GM12873 (cell line): ENCODE measurements around the gene ADGRL2.

Source experiments
- CTCF ChIP-seq: IDR thresholded peaks from 2 replicates; pipeline ENCODE4 v1.5.1; 2012; ENCODE audit warnings: low read depth, mild to moderate bottlenecking, moderate library complexity, low read length, control low read depth; ENCODE audit not compliant: insufficient read depth; ENCODE audit errors: missing control alignments

ADGRL2 gene

DNA sequence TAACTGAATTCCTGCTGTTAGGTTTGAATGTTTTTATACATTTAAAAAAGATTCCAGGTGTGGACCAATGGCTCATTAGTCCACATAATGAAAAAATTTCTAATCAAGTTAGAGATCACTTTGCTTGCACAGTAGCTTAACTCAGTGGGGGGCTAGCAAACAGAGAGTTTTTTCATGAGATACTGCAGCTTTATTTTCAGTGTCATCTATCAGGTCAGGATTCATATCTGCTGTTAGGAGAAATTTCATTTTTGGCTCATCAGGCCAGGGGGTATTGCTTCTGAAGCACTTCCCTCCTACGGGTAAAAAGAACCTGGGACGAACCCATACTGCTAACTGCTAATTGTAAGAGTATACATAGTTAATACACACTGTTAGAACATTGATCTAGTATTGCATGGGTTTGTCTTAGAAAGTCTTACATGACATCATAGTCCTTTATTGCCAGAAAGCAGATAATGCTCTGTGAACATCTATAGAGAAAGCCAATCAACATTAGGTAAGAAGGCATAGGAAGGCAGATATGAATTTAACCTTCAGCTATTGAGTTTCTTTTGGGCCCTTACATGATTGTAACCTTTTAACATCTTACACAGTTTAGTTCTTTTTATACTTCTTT, 38.0 kb downstream of the ADGRL2 start:
- TF ChIP-seq CTCF = no peak

GRCh38 chr1:81840805-81841204, 40.1 kb downstream of the ADGRL2 start:
- no peak for TF ChIP-seq CTCF

GRCh38 chr1:81841795-81842194, 41.1 kb downstream of the ADGRL2 start:
- TF ChIP-seq CTCF = no peak

GRCh38 chr1:81844477-81844876, 43.7 kb downstream of the ADGRL2 start:
- TF ChIP-seq CTCF = no peak

DNA sequence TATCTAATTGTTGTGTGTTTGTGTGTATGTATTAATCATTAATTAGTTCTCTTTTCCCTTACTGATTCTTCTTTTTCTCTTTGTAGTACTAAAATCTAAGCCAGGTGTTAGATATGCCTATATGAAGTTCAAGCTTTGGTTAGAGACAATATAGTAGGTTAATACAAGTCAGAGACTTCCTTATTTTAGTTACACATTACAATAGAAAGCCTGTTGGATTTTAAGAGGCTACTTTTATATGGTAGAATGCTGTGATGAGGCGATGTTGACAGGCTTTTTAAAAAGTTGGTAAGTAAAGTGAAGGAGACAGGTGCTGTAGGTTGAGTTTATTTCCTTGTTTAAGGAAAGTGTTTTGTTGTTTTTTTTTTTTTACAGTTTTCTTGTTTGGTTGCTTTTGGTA, 45.9 kb downstream of the ADGRL2 start:
- TF ChIP-seq CTCF = no peak

- no peak for TF ChIP-seq CTCF
Observed at GRCh38 chr1:81847063-81847462, 46.3 kb downstream of the ADGRL2 start.

DNA sequence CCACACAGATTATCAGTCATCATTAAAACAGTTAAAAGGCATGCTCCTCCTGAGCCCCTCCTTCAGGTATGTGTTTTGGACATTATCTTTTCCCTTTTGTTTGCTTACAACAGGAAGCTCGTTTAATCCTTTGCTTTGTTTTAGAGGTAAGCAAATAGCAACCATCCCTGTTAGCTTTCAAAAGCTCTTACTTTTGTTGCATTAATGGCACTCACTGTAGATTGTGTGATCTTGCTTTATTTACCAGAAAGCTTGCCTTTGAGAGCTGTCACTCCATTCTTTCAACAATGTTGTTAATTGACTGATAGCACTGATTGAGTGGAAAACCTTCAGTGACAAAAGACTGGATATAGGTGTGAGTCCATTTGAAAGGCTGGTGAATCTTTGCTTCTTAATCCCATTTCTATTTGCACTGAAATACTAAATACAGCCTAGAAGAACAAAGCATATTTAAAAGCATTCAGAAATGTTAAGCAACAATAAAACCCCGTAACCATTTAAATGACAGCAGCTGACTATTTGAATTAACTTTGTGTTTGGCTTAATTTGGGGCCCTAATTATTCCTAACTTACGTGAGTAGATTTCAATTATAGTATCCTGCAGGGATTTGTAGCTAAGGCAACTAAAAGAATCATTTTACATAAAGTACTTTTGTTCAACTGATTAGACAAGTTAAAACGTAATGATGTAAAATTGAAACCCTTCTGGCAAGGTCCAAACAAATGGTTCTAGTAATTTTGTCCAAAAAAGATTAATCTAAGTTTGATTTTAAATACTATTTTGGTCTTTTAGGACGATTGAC, 48.3 kb downstream of the ADGRL2 start:
- TF ChIP-seq CTCF = no peak
